Uterus (tissue), 2 donors: ENCODE data around the gene CALM3.
"Not testable (repeated sequence)": the region's sequence is repeated elsewhere in the genome, so short reads cannot be mapped to it uniquely, and the experiment has no call there.

Experiments
- POLR2A ChIP-seq, 2 donors: fragments of 450-650 bp; IDR thresholded peaks; one replicate each; pipeline ENCODE4 v1.6.1; 2016; ENCODE audit warnings: antibody characterized with exemption in 2 of 2, mild to moderate bottlenecking in 1 of 2, moderate library complexity in 1 of 2
- TF ChIP-seq, protein P1 (sequence below), 4 experiments: fragments of 200-600 bp in 2 of 4; fragments of 450-650 bp in 2 of 4; sonication (generic) in 2 of 4; IDR thresholded peaks; one replicate each; pipeline ENCODE4 v1.5.1; 2016 to 2019; ENCODE audit warnings: antibody characterized with exemption in 4 of 4, mild to moderate bottlenecking in 2 of 4, moderate library complexity in 1 of 4

DNA sequence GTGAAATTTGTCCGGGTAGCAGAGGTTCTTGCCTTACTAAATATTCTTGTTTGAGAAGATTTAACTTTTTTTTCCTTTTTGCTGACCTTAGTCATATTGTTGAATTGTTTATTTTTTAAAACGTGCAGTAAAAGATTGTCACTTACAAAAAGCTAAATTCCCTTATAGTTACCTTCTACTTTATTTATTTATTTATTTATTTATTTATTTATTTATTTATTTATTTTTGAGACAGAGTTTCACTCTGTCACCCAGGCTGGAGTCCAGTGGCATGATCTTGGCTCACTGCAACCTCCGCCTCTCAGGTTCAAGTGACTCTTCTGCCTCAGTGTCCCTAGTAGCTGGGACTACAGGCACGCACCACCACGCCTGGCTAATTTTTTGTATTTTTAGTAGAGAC lies 44.7 kb upstream of the CALM3 start:
- not testable (repeated sequence) for TF ChIP-seq POLR2A (IDR thresholded peaks at IDR 0.05)
- TF ChIP-seq, protein P1, sequence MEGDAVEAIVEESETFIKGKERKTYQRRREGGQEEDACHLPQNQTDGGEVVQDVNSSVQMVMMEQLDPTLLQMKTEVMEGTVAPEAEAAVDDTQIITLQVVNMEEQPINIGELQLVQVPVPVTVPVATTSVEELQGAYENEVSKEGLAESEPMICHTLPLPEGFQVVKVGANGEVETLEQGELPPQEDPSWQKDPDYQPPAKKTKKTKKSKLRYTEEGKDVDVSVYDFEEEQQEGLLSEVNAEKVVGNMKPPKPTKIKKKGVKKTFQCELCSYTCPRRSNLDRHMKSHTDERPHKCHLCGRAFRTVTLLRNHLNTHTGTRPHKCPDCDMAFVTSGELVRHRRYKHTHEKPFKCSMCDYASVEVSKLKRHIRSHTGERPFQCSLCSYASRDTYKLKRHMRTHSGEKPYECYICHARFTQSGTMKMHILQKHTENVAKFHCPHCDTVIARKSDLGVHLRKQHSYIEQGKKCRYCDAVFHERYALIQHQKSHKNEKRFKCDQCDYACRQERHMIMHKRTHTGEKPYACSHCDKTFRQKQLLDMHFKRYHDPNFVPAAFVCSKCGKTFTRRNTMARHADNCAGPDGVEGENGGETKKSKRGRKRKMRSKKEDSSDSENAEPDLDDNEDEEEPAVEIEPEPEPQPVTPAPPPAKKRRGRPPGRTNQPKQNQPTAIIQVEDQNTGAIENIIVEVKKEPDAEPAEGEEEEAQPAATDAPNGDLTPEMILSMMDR (IDR thresholded peaks at IDR 0.05), result not testable (repeated sequence)
